Stimulated activated CD4-positive, alpha-beta T cell treated with anti-CD3 and anti-CD28 coated beads, Interleukin-2, amount 100 ng/mL, for 4 hours (primary cell): ENCODE results near the gene TMEM201.

Source experiments
- DNase-seq: peaks from one replicate; pipeline ENCODE4 v3.0.0-alpha.2; 2020; ENCODE audit warnings: low read depth

Gene TMEM201

GRCh38 chr1:9580942-9581341 is 7.8 kb upstream of the TMEM201 start:
- no peak for DNase-seq

- DNase-seq = no peak
These were observed 2.5 kb upstream of the TMEM201 start for GRCh38 chr1:9586147-9586766.

GRCh38 chr1:9589144-9589718 is 520 bp downstream of the TMEM201 start:
- peak; percentile 16 for DNase-seq

GRCh38 chr1:9589719-9590157 is 1.0 kb downstream of the TMEM201 start:
- DNase-seq = no peak

- no peak for DNase-seq
These were observed 1.5 kb downstream of the TMEM201 start for GRCh38 chr1:9590201-9590600.

- no peak for DNase-seq
These were observed 2.4 kb downstream of the TMEM201 start for GRCh38 chr1:9590945-9591668.

- DNase-seq = no peak
These were observed 3.2 kb downstream of the TMEM201 start for GRCh38 chr1:9591669-9592509.

- DNase-seq = no peak
These were observed 3.9 kb downstream of the TMEM201 start for GRCh38 chr1:9592510-9593075.

GRCh38 chr1:9593147-9593491 is 4.4 kb downstream of the TMEM201 start:
- no peak for DNase-seq

GRCh38 chr1:9593492-9594465 is 5.1 kb downstream of the TMEM201 start:
- DNase-seq = no peak

- DNase-seq = no peak
These were observed 5.9 kb downstream of the TMEM201 start for GRCh38 chr1:9594471-9595155.

- DNase-seq = no peak
These were observed 6.7 kb downstream of the TMEM201 start for GRCh38 chr1:9595156-9595967.

GRCh38 chr1:9595968-9596340 is 7.2 kb downstream of the TMEM201 start:
- DNase-seq = no peak

- DNase-seq = no peak
These were observed 7.9 kb downstream of the TMEM201 start for GRCh38 chr1:9596415-9597123.

- DNase-seq = no peak
These were observed 8.9 kb downstream of the TMEM201 start for GRCh38 chr1:9597361-9598315.

GRCh38 chr1:9598316-9598700 is 9.6 kb downstream of the TMEM201 start:
- DNase-seq = no peak

GRCh38 chr1:9599741-9600140 is 11.0 kb downstream of the TMEM201 start:
- no peak for DNase-seq
